ENCODE results near the gene PUM2.

The PUM2 gene

DNA sequence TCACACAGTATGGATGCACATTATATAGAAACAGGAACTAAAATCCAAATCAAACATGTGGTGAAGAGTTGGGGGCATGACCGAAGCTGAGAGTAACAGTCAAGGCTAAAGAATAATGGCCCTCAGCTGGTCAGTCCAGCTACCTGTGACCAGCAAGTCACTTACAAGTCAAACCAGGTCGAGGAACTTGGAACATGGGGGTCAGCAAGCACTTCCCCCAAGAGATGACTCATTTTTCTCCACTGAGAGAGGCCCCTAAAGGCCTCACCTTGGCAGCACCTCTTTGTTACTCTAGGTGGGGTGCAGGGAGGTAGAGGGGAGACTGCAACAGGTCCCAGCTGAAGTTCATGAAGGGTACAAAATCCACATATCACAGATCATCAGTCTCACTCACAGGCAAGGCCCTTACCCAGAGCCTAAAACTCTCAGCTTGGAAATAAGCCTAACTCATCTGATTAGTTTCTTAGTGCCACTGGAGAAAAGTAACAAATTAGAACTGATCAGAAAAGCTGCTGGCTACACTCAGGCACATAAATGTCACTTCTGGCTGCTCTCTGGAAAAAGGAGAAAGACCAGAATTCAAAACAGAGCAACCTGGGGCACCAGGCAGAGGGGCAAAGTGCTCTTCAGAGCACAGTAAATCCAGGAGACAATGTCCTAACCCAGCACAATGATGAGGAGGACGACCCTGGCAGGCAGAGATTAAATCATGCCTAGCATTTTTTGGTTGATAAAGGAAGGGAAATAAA is 129.7 kb downstream of the PUM2 start:
- in situ Hi-C loops (cut with MboI; ENCODE audit: low sequenced_read_pairs, unreplicated experiment) = loop anchor here (10.0 kb wide), 1 partner anchor 86 kb away; no protein-coding TSS in a partner anchor

GRCh38 chr2:20219763-20220380 is 130.8 kb downstream of the PUM2 start:
- in situ Hi-C loops (cut with MboI; ENCODE audit: low sequenced_read_pairs, unreplicated experiment) = loop anchor here (10.0 kb wide), 1 partner anchor 85 kb away; no protein-coding TSS in a partner anchor
- no peak for TF ChIP-seq CTCF (IDR thresholded peaks at IDR 0.05; ENCODE audit: borderline replicate concordance, control extremely low read depth, extremely low read depth, insufficient read depth, missing control alignments)
- no peak for DNase-seq (ENCODE audit: low spot score)

More for the DNA sequence above, 129.7 kb downstream of the PUM2 start:
- TF ChIP-seq CTCF (IDR thresholded peaks at IDR 0.05; ENCODE audit: borderline replicate concordance, control extremely low read depth, extremely low read depth, insufficient read depth, missing control alignments) = no peak
- no peak for DNase-seq (ENCODE audit: low spot score)

DNA sequence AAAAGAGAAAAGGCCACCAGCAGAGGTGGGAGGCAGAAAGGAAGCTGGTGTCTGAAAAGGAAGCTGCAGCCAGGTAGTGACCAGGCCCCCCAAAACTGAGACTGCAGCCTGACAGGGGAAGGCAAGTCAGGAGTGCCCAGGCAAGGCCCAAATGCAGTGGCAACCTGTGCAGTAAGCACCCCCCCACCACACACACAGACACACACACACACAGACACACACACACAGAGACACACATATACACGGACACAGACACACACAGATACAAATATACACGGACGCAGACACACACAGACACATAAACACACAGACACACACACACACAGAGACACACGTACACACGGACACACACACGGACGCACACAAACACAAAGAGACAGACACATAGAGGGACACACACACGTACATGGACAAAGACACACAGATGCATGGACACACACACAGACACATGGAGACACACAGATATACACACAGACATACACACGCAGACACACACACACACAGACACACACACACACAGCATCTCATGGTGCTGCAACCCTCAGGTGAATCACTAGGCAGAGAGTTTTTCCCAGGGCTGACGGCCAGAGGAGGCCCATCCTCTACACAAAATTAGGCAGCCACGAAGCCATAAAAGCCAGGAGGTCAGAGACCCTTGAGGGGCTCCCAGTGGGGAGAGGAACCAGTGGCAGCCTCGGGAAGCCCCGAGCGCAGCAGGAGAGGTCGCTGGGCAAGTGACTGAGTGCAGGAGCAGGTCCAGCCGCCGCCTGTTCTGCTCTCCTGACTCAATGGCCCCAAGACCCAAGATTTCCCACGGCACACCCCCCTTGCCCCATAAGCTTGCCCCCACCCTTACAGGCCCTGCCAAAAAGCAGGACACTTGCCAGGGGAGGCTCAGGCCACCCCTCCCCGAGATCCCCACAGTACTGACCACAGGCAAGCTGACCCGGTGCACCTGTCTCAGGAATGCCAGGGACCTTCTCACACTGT is 132.0 kb downstream of the PUM2 start:
- DNase-seq (ENCODE audit: low spot score) = no peak
- in situ Hi-C loops (cut with MboI; ENCODE audit: low sequenced_read_pairs, unreplicated experiment) = no loop called here
- TF ChIP-seq CTCF (IDR thresholded peaks at IDR 0.05; ENCODE audit: borderline replicate concordance, control extremely low read depth, extremely low read depth, insufficient read depth, missing control alignments) = no peak

DNA sequence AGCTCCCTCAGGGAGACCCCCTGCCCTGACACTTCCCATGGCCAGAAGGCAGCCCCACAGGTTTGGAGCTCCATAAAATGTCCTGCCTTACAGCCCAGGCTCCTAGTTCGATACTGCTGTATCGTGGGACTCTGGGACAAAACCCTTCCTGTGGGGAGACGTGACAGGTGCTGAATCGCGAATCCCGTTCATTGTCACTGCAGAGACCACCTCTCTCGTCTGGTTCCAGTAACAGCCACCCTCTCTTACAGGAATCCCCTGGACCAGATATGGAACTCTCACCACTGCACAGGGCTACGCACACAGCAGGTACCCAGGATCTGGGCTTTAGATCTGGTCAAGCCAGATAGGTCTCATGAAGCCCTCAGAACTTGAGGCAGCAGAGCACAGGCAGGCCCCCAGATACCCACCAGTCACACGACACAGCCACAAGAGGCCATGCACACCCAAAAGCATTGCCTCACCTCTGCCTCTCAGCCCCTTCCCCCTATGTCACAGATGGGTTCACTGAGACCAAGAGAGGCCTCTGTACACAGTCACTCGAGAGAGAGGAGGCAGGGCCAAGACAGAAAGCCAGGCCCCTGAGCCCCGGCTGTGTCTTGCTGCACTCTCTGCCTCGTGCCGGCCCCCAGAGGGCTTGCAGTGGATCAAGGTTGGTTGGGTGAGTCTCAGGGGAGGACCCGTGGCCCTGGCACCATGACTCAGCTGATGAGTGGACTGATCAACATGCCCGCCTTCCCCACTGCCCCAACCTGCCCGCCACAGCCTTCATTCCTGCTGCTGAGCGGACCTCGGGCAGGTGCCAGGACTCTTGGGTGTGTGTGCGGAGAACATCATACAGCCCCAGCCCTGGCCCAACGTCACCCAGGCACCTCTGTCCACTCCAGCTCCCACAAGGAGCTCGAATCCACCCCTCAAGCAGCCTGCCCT is 133.3 kb downstream of the PUM2 start:
- no peak for DNase-seq (ENCODE audit: low spot score)
- no peak for TF ChIP-seq CTCF (IDR thresholded peaks at IDR 0.05; ENCODE audit: borderline replicate concordance, control extremely low read depth, extremely low read depth, insufficient read depth, missing control alignments)
- in situ Hi-C loops (cut with MboI; ENCODE audit: low sequenced_read_pairs, unreplicated experiment) = no loop called here

DNA sequence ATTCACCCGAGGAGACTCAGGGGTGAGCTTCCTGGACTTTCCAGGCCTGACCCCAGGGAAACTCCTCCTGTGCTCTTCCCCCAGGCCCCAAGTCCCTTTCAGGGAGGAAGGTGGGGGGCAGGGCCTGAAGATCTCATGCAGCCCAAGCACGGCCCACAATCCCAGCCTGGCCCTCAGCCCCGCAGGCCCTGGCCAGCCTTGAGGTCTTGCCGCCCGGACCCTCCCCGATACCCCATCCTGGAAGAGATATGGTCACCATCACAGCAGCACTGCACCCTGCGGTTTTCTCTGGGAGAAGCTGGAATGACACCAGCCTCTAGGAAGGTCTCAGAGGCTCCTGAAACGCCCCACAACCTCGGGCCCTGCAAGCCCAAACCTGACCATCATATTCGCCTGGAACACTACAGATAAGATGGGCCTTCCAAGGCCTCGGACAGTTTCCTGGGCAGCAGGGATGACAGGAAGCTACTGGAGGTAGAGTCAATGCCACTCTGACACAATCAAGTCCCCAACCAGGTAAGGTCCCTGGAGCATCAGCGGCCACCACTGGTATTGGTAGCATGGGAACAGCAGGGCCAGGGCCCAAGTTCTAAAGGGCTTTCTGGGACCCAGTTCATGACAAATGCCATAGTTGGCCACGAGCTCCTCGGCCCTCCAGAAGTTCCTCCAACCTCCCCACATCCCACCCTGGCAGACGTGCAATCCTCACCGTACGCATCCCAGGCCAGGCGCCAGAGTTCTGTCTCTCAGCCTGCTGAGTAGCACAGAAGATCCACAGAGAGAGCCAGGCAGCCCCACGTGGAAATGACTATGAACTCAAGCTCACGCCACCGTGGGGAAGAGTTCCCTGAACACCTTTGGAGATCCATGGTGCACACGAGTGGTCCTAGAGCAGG is 134.3 kb downstream of the PUM2 start:
- DNase-seq (ENCODE audit: low spot score) = no peak
- in situ Hi-C loops (cut with MboI; ENCODE audit: low sequenced_read_pairs, unreplicated experiment) = no loop called here
- no peak for TF ChIP-seq CTCF (IDR thresholded peaks at IDR 0.05; ENCODE audit: borderline replicate concordance, control extremely low read depth, extremely low read depth, insufficient read depth, missing control alignments)

Measured in GM13976 (cell line).